ENCODE measurements around the gene ELAVL2.

Gene ELAVL2

GRCh38 chr9:23741351-23741750 lies 84.7 kb downstream of the ELAVL2 start:
- no peak for ATAC-seq

GRCh38 chr9:23740531-23740930 lies 85.5 kb downstream of the ELAVL2 start:
- no peak for ATAC-seq
- no peak for TF ChIP-seq OSR1 (CRISPR knock-in tag; IDR thresholded peaks at IDR 0.05)
- no peak for TF ChIP-seq CSRNP3 (CRISPR knock-in tag; IDR thresholded peaks at IDR 0.05)

More at GRCh38 chr9:23741351-23741750, 84.7 kb downstream of the ELAVL2 start:
- TF ChIP-seq CREB5 (CRISPR knock-in tag; IDR thresholded peaks at IDR 0.05; ENCODE audit: low read depth), result no peak
- TF ChIP-seq ZNF70 (CRISPR knock-in tag; IDR thresholded peaks at IDR 0.05), result no peak
- TF ChIP-seq GLIS3 (CRISPR knock-in tag; IDR thresholded peaks at IDR 0.05), result no peak
- TF ChIP-seq TOX (CRISPR knock-in tag; IDR thresholded peaks at IDR 0.05; ENCODE audit: borderline replicate concordance), result no peak
- no peak for TF ChIP-seq BACH2 (CRISPR knock-in tag; IDR thresholded peaks at IDR 0.05; ENCODE audit: borderline replicate concordance)
- TF ChIP-seq TSHZ2 (CRISPR knock-in tag; IDR thresholded peaks at IDR 0.05), result no peak
- TF ChIP-seq ISL1 (CRISPR knock-in tag; IDR thresholded peaks at IDR 0.05), result no peak
- TF ChIP-seq ZFP3 (CRISPR knock-in tag; IDR thresholded peaks at IDR 0.05), result no peak
- no peak for TF ChIP-seq POU6F1 (CRISPR knock-in tag; IDR thresholded peaks at IDR 0.05; ENCODE audit: borderline replicate concordance, low read depth)
- TF ChIP-seq RARB (CRISPR knock-in tag; IDR thresholded peaks at IDR 0.05), result no peak
- no peak for TF ChIP-seq PATZ1 (CRISPR knock-in tag; IDR thresholded peaks at IDR 0.05; ENCODE audit: borderline replicate concordance)
- no peak for TF ChIP-seq ARNTL (CRISPR knock-in tag; IDR thresholded peaks at IDR 0.05; ENCODE audit: borderline replicate concordance, low read depth)

GRCh38 chr9:23739753-23740152 lies 86.3 kb downstream of the ELAVL2 start:
- no peak for ATAC-seq
- no peak for TF ChIP-seq ESRRG (CRISPR knock-in tag; IDR thresholded peaks at IDR 0.05)
- no peak for TF ChIP-seq RARB (CRISPR knock-in tag; IDR thresholded peaks at IDR 0.05)

GRCh38 chr9:23736293-23736692 lies 89.7 kb downstream of the ELAVL2 start:
- ATAC-seq, result no peak
- TF ChIP-seq TOX (CRISPR knock-in tag; IDR thresholded peaks at IDR 0.05; ENCODE audit: borderline replicate concordance) (no peak), CSDC2 (CRISPR knock-in tag; IDR thresholded peaks at IDR 0.05) (no peak), CREB5 (CRISPR knock-in tag; IDR thresholded peaks at IDR 0.05; ENCODE audit: low read depth) (no peak), ISL1 (CRISPR knock-in tag; IDR thresholded peaks at IDR 0.05) (no peak), PPARA (CRISPR knock-in tag; IDR thresholded peaks at IDR 0.05; ENCODE audit: borderline replicate concordance) (no peak)
